ENCODE results near the gene RNPEPL1.

Gene RNPEPL1

DNA sequence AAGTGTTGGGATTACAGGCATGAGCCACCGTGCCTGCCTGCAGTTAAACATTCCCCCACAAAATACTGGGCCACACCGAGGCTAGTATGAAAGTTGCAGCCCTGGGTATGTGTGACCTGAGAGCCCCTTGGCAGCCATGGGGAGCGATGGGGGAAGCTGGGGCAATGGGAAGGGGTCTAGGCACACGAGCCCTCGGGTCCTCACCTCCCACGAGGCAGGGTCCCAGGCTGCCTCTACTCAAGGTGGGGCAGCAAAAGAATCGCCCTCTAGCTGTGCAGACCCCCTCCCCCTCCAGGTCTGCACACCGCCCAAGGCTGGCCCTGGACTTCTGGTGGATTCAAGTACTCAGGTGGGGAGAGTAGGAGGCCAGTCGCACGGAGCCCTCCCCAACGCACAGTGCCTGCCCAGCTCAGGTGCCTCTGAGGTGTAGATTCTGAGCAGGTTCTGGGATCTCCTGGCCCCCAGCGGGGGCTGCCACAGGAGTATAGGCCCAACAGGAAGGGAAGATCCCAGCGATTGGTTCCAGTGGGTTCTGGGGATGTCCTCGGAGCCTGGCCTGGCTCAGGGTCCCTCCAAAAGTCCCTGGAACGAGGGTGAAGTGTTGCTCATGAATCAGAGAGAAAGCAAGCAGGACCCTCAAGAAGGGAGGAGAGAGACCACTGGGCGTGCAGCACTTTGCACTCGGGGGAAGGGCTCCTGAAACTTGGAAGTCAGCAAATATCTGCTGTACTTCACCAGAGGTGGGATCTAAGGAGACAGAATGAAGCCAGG lies 59.6 kb downstream of the RNPEPL1 start:
- DNase-seq: no peak

DNA sequence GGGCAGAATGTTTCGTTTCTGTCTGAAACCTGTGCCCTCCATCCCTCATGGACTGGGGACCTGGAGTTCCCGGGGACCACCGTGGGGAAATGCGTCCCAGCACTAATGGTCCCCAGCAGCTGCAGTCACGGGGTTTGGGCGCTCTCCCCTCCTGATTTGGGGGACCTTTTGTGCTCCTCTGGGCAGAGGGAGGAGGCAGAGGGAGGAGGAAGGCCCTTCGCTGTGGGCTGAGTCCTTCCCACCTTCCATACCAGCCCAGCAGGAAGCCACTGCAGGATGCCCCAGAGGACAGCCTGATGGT lies 60.2 kb downstream of the RNPEPL1 start:
- DNase-seq: no peak

DNA sequence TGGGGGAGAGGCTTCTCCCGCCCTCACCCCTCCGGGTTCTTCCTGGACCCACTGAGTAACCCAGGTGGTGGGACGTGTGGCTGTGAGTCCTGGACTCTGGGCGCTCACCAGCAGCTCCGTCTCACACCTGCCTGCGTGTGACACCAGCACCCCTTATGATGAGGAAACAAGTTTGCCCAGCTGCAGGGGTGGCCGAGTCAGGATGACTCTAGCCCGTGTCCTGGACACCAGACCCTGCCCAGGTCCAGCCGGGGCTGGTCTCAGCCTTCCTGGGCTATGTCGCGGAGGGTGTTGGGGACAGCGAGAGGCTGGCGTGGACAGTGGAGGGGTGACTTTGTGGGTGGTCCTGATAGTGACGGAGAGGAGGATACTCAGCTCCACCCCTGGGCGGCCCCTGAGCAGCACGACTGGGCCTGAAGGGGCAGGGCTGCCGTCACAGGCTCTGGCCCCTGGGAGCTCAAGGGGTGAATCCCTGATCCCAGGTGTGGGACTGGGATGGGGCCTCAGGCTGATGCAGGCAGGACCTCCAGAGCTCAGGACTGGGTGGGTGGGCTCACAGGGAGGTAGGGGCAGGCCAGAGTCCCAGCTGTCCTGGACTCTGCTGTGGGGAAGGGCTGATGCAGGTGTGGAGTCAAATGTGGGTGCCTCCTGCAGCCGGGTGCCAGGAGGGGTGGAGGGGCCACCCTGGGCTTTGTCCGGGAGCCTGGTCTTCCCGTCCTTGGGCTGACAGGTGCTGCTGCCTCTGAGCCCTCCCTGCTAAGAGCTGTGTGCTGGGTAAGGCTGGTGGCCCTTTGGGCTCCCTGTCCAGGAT lies 60.7 kb downstream of the RNPEPL1 start:
- no peak for DNase-seq

DNA sequence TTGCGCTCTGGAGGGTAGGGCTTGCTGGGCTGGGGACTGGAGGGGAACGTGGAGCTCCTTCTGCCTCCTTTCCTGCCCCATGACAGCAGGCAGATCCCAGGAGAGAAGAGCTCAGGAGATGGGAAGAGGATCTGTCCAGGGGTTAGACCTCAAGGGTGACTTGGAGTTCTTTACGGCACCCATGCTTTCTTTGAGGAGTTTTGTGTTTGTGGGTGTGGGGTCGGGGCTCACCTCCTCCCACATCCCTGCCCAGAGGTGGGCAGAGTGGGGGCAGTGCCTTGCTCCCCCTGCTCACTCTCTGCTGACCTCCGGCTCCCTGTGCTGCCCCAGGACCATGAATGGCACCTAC lies 61.3 kb downstream of the RNPEPL1 start:
- DNase-seq: no peak

DNA sequence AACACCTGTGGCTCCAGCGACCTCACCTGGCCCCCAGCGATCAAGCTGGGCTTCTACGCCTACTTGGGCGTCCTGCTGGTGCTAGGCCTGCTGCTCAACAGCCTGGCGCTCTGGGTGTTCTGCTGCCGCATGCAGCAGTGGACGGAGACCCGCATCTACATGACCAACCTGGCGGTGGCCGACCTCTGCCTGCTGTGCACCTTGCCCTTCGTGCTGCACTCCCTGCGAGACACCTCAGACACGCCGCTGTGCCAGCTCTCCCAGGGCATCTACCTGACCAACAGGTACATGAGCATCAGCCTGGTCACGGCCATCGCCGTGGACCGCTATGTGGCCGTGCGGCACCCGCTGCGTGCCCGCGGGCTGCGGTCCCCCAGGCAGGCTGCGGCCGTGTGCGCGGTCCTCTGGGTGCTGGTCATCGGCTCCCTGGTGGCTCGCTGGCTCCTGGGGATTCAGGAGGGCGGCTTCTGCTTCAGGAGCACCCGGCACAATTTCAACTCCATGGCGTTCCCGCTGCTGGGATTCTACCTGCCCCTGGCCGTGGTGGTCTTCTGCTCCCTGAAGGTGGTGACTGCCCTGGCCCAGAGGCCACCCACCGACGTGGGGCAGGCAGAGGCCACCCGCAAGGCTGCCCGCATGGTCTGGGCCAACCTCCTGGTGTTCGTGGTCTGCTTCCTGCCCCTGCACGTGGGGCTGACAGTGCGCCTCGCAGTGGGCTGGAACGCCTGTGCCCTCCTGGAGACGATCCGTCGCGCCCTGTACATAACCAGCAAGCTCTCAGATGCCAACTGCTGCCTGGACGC lies 61.9 kb downstream of the RNPEPL1 start:
- no peak for DNase-seq
